HG02759 (cell line): Measurements from ENCODE around the gene THAP5.

Experiments
- ATAC-seq: cut with Tn5 transposase; IDR thresholded peaks from one replicate; pipeline ENCODE4 v1.9.1; 2021; ENCODE audit warnings: mild to moderate bottlenecking, moderate library complexity; ENCODE audit not compliant: unreplicated experiment

The THAP5 gene

DNA sequence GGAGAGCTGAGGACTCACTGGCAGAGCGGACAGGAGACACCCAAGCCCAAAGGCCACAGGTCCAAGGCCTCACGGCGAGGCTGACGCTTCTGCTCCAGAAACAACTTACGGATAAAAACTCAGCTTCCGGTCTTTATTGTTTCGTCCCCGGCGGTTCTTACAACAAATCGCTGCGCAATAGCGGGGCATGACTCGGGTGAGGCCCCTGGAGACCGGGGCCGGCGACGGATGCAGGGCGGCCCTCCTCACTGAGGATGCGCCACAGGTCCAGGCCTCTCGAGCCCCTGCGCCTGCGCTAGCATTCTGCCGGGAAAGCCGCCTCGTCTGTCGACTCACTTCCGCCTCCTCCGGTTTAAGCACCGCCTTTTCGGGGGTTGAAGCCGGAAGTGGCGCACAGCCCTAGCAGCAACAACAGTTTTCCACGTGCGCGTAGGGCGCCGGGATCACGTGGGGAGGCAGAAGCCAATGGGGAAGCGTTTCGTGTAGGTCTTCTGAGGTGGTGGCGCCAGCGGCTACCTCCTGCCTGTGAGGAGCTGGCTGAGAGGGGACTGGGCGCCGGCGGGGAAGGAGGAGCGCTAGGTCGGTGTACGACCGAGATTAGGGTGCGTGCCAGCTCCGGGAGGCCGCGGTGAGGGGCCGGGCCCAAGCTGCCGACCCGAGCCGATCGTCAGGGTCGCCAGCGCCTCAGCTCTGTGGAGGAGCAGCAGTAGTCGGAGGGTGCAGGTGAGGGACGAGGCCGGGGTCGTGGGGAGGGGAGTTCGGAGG, at the start of gene THAP5, which contains the start of gene DNAJB9:
THAP5 (minus strand) TSS at position 326 of the 765 bp plus-strand sequence; CDS start at position 189, 137 bp downstream.
DNAJB9 (plus strand) TSS at position 494 of the 765 bp plus-strand sequence. CDS start 1,853 bp downstream, outside the sequence.
- ATAC-seq = peak; percentile 95

- ATAC-seq = no peak
These were observed 48.5 kb upstream of the THAP5 start for GRCh38 chr7:108618056-108618455.

DNA sequence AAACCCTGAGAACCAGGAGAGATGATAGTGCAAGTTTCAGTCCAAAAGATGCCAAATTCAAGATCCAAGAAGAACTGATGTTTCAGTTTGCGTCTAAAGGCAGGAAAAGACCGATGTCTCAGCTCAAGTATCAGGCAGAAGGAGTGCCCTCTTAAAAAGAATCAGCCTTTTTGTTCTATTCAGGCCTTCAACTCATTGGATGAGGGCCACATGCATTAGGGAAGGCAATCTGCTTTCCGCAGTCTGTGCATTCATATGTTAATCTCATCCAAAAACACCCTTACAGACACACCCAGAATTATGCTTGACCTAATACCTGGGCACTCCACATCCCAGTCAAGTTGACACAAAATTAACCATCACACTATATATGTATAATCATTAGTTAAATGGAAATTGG, 45.4 kb upstream of the THAP5 start:
- ATAC-seq = no peak

GRCh38 chr7:108613949-108614381, 44.5 kb upstream of the THAP5 start:
- no peak for ATAC-seq

- peak; percentile 82 for ATAC-seq
These were observed 43.8 kb upstream of the THAP5 start for GRCh38 chr7:108613147-108613948.

DNA sequence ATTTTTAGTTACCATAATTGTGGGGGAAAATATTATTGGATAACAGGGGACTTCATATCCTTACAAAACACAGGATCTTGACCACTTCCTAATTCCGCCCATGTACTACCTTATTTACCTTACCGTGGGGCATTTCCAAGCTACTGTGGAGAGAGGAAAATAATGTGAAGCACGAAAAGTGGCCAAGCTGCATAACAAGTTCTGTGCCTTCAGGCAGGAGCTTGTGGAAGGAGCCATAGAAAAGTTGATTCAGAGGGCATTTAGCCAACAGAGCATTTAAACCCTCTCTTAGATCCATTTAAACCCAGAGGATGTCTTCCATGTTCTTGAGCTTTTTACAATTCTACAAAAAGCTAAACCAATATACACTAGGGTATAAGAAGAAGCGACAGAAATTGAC, 41.8 kb upstream of the THAP5 start:
- no peak for ATAC-seq

- ATAC-seq = no peak
These were observed 40.1 kb upstream of the THAP5 start for GRCh38 chr7:108609643-108610042.

DNA sequence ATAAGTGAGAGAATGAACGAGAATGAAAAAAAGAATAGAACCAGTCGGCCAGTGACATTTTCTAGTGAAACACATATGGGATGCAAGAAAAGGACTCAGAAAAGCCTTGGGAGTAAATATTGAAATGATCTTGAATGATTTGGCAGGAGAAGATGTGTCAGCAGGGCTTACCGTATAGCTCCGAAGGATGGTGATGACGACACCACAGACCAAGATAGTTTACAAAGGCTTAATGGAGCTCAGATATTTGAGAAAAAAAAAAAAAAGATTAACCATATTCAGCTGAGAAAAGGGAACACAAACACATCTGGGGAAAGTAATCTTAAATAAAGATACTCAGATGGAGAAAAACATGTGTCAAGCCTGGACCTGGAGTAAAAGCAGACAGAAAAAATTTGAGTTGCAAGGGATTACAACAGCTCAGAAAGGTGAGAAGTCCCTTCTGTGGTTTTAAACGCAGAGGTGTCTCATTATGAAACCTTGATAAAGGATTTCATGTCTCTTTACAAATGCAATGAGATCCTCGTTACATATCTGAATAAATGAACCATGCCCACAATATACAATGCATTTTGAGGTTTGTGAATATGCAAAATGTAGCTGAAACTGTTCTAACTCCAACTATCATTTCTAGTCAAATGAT, 36.2 kb upstream of the THAP5 start:
- no peak for ATAC-seq

GRCh38 chr7:108604307-108605077, 35.0 kb upstream of the THAP5 start:
- ATAC-seq = no peak

DNA sequence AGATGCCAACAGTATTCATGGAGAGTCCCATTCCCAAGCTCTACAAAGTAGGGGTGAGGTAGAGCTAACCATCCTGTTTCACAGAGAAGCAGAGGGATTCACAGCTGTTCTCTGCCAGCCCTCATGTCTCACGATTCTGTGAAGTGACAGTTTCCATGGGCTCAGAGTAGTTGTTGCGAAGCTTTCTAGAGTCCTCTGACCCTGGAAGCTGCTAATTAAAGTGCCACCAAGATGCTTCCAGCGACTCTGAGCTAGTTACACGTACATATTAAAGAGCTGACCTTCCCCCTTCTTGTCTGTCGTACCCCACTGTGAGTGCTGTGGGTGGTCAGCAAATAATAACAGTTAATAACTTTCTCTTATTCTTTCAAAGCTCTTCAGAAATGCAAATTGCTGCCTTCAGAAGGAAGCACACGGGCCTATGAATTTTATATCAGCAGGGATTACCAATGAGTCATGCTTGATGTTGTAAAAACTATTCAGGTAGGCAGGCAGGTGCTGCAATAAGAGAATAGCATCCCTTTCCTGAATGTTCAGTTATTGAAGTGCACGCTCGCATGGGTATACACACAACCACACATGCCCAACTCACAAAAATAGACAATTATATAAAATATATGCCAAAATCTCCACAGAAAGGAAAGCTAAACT, 34.3 kb upstream of the THAP5 start:
- ATAC-seq = no peak

DNA sequence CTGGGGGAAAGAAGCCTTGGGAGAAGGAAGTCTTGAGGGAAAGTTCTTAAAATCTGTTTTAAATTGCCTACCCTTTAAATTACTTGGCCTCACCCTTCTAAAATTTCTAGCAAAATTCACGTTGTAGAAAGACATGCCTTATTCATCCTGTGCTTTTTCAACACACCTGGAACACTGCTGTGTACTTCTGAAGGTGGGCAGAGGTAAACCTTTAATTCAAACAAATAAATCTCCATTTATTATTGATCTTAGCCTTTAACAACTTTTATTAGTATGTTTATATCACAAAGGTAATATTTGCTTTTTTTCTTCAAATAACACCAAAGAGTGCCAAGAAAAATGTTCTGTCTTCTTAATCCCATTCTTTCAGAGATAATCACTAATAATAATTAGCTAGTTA, 30.9 kb upstream of the THAP5 start:
- ATAC-seq = no peak

- no peak for ATAC-seq
These were observed 29.5 kb upstream of the THAP5 start for GRCh38 chr7:108598914-108599580.

DNA sequence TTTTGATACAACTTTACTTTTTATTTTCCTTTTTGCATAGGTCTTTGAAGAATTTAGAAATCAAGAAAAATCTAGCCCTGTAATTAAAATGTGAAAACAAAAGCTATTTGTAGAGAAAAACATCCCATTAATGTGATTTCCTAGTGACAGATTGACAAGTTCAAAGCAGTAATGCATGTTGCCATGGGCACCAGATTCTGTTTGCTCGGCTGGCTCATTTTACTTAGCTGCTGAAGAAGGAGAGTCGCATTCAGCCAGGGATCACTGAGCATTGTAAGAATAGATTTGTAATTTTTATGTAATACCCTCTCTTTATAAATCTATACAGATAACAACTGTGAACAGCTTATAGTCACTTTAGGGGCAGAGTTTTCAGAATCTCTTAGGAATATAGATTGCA, 28.6 kb upstream of the THAP5 start:
- no peak for ATAC-seq

- no peak for ATAC-seq
These were observed 27.1 kb upstream of the THAP5 start for GRCh38 chr7:108596560-108596959.

- ATAC-seq = no peak
These were observed 23.2 kb upstream of the THAP5 start for GRCh38 chr7:108592646-108593201.

- ATAC-seq = no peak
These were observed 21.1 kb upstream of the THAP5 start for GRCh38 chr7:108590606-108591005.

GRCh38 chr7:108589874-108590273, 20.4 kb upstream of the THAP5 start:
- ATAC-seq = peak; percentile 51

DNA sequence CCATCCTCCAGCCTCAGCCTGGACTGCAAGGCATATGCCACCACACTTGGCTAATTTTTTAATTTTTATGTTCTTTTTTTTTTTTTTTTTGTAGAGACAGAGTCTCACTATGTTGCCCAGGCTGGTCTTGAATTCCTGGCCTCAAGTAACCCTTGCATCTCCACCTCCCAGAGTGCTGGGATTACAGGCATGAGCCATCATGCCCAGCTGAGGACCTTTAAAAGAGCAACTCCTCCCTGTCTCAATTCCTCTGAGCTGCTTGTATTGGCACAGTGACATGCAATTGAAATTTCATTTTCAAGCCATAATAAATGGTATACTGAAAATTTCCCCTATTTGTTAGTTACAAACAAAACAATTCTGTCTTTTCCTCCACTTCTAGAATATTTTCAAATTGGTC, 19.7 kb upstream of the THAP5 start:
- ATAC-seq = no peak

DNA sequence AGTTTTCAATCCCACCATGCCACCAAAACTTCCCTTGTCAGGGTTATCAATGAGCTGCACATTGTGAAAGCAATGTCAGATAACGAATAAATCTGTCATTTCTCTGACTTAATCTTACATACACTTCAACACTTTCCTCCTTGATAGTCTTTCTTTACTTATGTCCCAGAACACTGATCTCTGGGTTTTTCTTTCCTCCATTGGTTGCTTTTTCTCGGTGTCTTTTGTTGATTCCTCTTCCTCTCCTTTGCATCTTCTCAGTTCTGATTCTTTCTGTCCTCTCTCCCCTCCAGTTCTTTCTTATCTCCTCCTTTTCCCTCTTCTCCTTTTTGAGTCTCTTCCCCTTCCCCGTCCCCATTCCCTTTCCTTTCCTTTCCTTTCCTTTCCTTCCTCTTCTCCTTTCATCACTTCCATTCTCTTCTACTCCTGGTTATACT, 16.8 kb upstream of the THAP5 start:
- no peak for ATAC-seq
